H1 (cell line): ENCODE data around the gene SPEN. TPM values are rescaled to one million over a fixed set of nuclear protein-coding genes. Genes with fewer than 3 reads are reported as not detected.
"Not testable (repeated sequence)": the region's sequence is repeated elsewhere in the genome, so short reads cannot be mapped to it uniquely, and the experiment has no call there.

Experiments used
- CTCF ChIA-PET: fragments of 300-600 bp; sonication (Branson Sonifier 250); formaldehyde crosslinking; loops from one replicate; lab custom pipeline; 2021; ENCODE audit not compliant: partially characterized antibody; lab: Charles Lee
- POLR2A ChIA-PET: fragments of 300-600 bp; sonication (Branson Sonifier 250); formaldehyde crosslinking; loops from one replicate; lab custom pipeline; 2021; ENCODE audit warnings: inconsistent platforms; ENCODE audit not compliant: partially characterized antibody; lab: Charles Lee
- DNase-seq, 2 experiments: peaks; one replicate each; pipeline versions ENCODE4 v3.0.0 to v3.0.0-alpha.2; 2010 to 2022; ENCODE audit warnings: low spot score in 2 of 2, low read depth in 1 of 2, mixed read lengths in 1 of 2
- FAIRE-seq: peaks from 2 replicates; lab custom pipeline; 2011; peaks lifted over from hg19 to GRCh38; lab: Jason Lieb, UNC
- H2AFZ ChIP-seq: 2 replicates; pipeline ENCODE4 v1.8.1; 2012; ENCODE audit warnings: low read length, inconsistent platforms
- H2AK5ac ChIP-seq: 2 replicates; pipeline ENCODE4 v1.6.1; 2013; ENCODE audit warnings: low read depth, low read length
- H2BK120ac ChIP-seq: replicated peaks from 2 replicates; pipeline ENCODE3; 2013; ENCODE audit warnings: low read depth, low read length, inconsistent platforms
- H2BK12ac ChIP-seq: 2 replicates; pipeline ENCODE4 v1.6.1; 2013; ENCODE audit warnings: low read depth, low read length
- H2BK15ac ChIP-seq: 2 replicates; pipeline ENCODE4 v1.6.1; 2013; ENCODE audit warnings: low read length
- H2BK20ac ChIP-seq: 2 replicates; pipeline ENCODE4 v1.6.1; 2013; ENCODE audit warnings: low read length
- H2BK5ac ChIP-seq: 2 replicates; pipeline ENCODE4 v1.6.1; 2013; ENCODE audit warnings: low read depth, low read length
- H3K14ac ChIP-seq: 2 replicates; pipeline ENCODE4 v1.6.1; 2013; ENCODE audit warnings: inconsistent platforms; ENCODE audit not compliant: insufficient read length
- H3K18ac ChIP-seq: 2 replicates; pipeline ENCODE4 v1.6.1; 2013; ENCODE audit warnings: low read length; ENCODE audit errors: extremely low read depth
- H3K23ac ChIP-seq: 2 replicates; pipeline ENCODE4 v1.6.1; 2013; ENCODE audit warnings: inconsistent platforms; ENCODE audit not compliant: insufficient read length
- H3K23me2 ChIP-seq: 2 replicates; pipeline ENCODE4 v1.6.1; 2013; ENCODE audit warnings: low read depth, low read length
- H3K27ac ChIP-seq: 2 replicates; pipeline ENCODE4 v1.6.1; 2011; ENCODE audit warnings: low read depth, low read length, inconsistent platforms
- H3K27me3 ChIP-seq, 4 experiments: replicated peaks in 1 of 4; 1 replicate in 1 of 4; 2 replicates in 3 of 4; pipeline versions ENCODE4 v1.6.1 to v1.8.1; 2011 to 2013; ENCODE audit warnings: low read length in 3 of 4, mild to moderate bottlenecking in 3 of 4, inconsistent platforms in 2 of 4, mixed read lengths in 2 of 4, moderate library complexity in 1 of 4; ENCODE audit not compliant: control insufficient read depth in 3 of 4, insufficient read depth in 3 of 4; ENCODE audit errors: extremely low read depth in 1 of 4
- H3K36me3 ChIP-seq, 4 experiments: 2 replicates each; pipeline versions ENCODE4 v1.6.1 to v1.8.1; 2011 to 2013; ENCODE audit warnings: mild to moderate bottlenecking in 4 of 4, low read length in 3 of 4, moderate library complexity in 2 of 4, control low read depth in 1 of 4, inconsistent platforms in 1 of 4; ENCODE audit not compliant: insufficient read depth in 4 of 4, control insufficient read depth in 2 of 4
- H3K4ac ChIP-seq: replicated peaks from 2 replicates; pipeline ENCODE3; 2013; ENCODE audit warnings: low read length, low read depth, mixed read lengths, inconsistent platforms; ENCODE audit not compliant: insufficient read length
- H3K4me1 ChIP-seq, 4 experiments: replicated peaks in 1 of 4; 1 replicate in 1 of 4; 2 replicates in 3 of 4; pipeline versions ENCODE4 v1.6.1 to v1.8.1; 2011 to 2013; ENCODE audit warnings: low read length in 3 of 4, inconsistent platforms in 2 of 4, mixed read lengths in 1 of 4; ENCODE audit not compliant: insufficient read depth in 4 of 4, control insufficient read depth in 3 of 4
- H3K4me2 ChIP-seq, 2 experiments: 2 replicates each; pipeline versions ENCODE4 v1.6.1 to v1.8.1; 2011 to 2013; ENCODE audit warnings: low read depth in 2 of 2, low read length in 2 of 2, control low read depth in 1 of 2, inconsistent platforms in 1 of 2, mild to moderate bottlenecking in 1 of 2; ENCODE audit not compliant: insufficient read depth in 1 of 2
- H3K4me3 ChIP-seq, 4 experiments: fragments of 200-600, 300-600 bp in 1 of 4; sonication (generic), shearing (Covaris generic), sonication (Bioruptor Twin) in 1 of 4; 2 replicates each; pipeline versions ENCODE4 v1.5.1 to v1.8.1; 2011 to 2016; ENCODE audit warnings: low read length in 4 of 4, low read depth in 3 of 4, control low read depth in 2 of 4, inconsistent platforms in 2 of 4, mild to moderate bottlenecking in 2 of 4, mixed read lengths in 1 of 4, moderate library complexity in 1 of 4; ENCODE audit not compliant: insufficient read depth in 2 of 4; ENCODE audit errors: extremely low read depth in 1 of 4
- H3K56ac ChIP-seq: replicated peaks from 2 replicates; pipeline ENCODE3; 2013; ENCODE audit warnings: low read depth, mild to moderate bottlenecking, mixed read lengths, low read length, inconsistent platforms; ENCODE audit not compliant: insufficient read length
- H3K79me1 ChIP-seq: 2 replicates; pipeline ENCODE4 v1.6.1; 2013; ENCODE audit warnings: low read depth, low read length, control low read depth
- H3K79me2 ChIP-seq, 2 experiments: 2 replicates each; pipeline versions ENCODE4 v1.6.1 to v1.8.1; 2012 to 2013; ENCODE audit warnings: low read length in 2 of 2, mild to moderate bottlenecking in 2 of 2, inconsistent platforms in 1 of 2; ENCODE audit not compliant: insufficient read depth in 2 of 2, control insufficient read depth in 1 of 2
- H3K9ac ChIP-seq, 4 experiments: replicated peaks in 1 of 4; 1 replicate in 1 of 4; 2 replicates in 3 of 4; pipeline versions ENCODE4 v1.6.1 to v1.8.1; 2011 to 2013; ENCODE audit warnings: low read depth in 3 of 4, low read length in 3 of 4, control low read depth in 2 of 4, mild to moderate bottlenecking in 2 of 4, moderate library complexity in 2 of 4, inconsistent platforms in 1 of 4; ENCODE audit errors: extremely low read depth in 1 of 4
- H3K9me3 ChIP-seq, 2 experiments: 2 replicates each; pipeline versions ENCODE4 v1.6.1 to v1.8.1; 2012 to 2013; ENCODE audit warnings: mild to moderate bottlenecking in 2 of 2, moderate library complexity in 2 of 2, control low read depth in 1 of 2, inconsistent platforms in 1 of 2, low read depth in 1 of 2, low read length in 1 of 2, mixed read lengths in 1 of 2; ENCODE audit not compliant: insufficient read depth in 2 of 2
- H4K20me1 ChIP-seq, 2 experiments: replicated peaks in 1 of 2; 2 replicates each; pipeline versions ENCODE3 to v1.8.1; 2011 to 2013; ENCODE audit warnings: inconsistent platforms in 2 of 2, low read length in 2 of 2, mild to moderate bottlenecking in 1 of 2; ENCODE audit not compliant: insufficient read depth in 2 of 2, control insufficient read depth in 1 of 2
- H4K5ac ChIP-seq: 2 replicates; pipeline ENCODE4 v1.6.1; 2013; ENCODE audit warnings: low read length, low read depth, mixed read lengths, inconsistent platforms; ENCODE audit not compliant: insufficient read length
- H4K8ac ChIP-seq: 2 replicates; pipeline ENCODE4 v1.8.0; 2013; ENCODE audit warnings: mild to moderate bottlenecking, moderate library complexity, low read length, inconsistent platforms; ENCODE audit not compliant: insufficient read depth; ENCODE audit errors: extremely low read depth
- H4K91ac ChIP-seq: replicated peaks from 2 replicates; pipeline ENCODE3; 2013; ENCODE audit warnings: low read length, mixed read lengths, inconsistent platforms; ENCODE audit not compliant: insufficient read length
- ATF3 ChIP-seq: IDR thresholded peaks from 2 replicates; pipeline ENCODE4 v1.6.1; 2011; ENCODE audit warnings: low read depth, mild to moderate bottlenecking, low read length; ENCODE audit not compliant: insufficient read depth
- EP300 ChIP-seq, 2 experiments: IDR thresholded peaks; 1 replicate in 1 of 2; 2 replicates in 1 of 2; pipeline ENCODE4 v1.6.1; 2011 to 2012; ENCODE audit warnings: low read depth in 2 of 2, low read length in 2 of 2, mild to moderate bottlenecking in 2 of 2, borderline replicate concordance in 1 of 2, inconsistent platforms in 1 of 2, moderate library complexity in 1 of 2
- JUND ChIP-seq: IDR thresholded peaks from 2 replicates; pipeline ENCODE4 v1.6.1; 2011; ENCODE audit warnings: mild to moderate bottlenecking, improper control_type of control experiment, low read length
- TBP ChIP-seq: IDR thresholded peaks from 2 replicates; pipeline ENCODE4 v1.6.1; 2011; ENCODE audit warnings: low read depth, low read length, improper control_type of control experiment
- WGBS, 2 experiments: shearing (Covaris generic) in 1 of 2; methylation state at CpG; one replicate each; pipeline versions ENCODE4 v1.1.6 to v1.1.7; 2013 to 2015; ENCODE audit warnings: low lambda C conversion rate in 2 of 2, mixed read lengths in 2 of 2, inconsistent platforms in 1 of 2, low coverage in 1 of 2, missing lambda C conversion rate in 1 of 2; ENCODE audit not compliant: insufficient replicate concordance in 2 of 2, insufficient coverage in 1 of 2, insufficient read length in 1 of 2; ENCODE audit errors: extremely low coverage in 1 of 2, missing lambda C conversion rate in 1 of 2; 5-methylcytosine and 5-hydroxymethylcytosine counted together
- polyA plus RNA-seq, 7 experiments: library from polyadenylated mRNA; depleted of rRNA in 3 of 7; stranded (reverse) in 5 of 7; unstranded in 2 of 7; fragments of >200 nt in 5 of 7; fragments of 200-250 nt in 2 of 7; gene quantifications; 1 replicate in 5 of 7; 2 replicates in 1 of 7; 4 replicates in 1 of 7; pipeline versions ENCODE4 v1.2.1 to v1.2.3, GENCODE V29; 2011 to 2013; ENCODE audit warnings: missing spikeins in 2 of 7, mixed read lengths in 2 of 7
- total RNA-seq: library from RNA; stranded (reverse); fragmentation: NEBNext Ultra II Directional; extraction: Animal tissue kit (Norgen Biotek cat#: 25700); gene quantifications from 2 replicates; pipeline ENCODE4 v1.2.1, GENCODE V29; 2021

SPEN gene
- total and polyA plus RNA-seq, 2 of the 8 experiments (the other 6 are each of a cell fraction or from before 2014, with no cell fraction given) = 12.5 to 52.1 TPM

GRCh38 chr1:15807121-15807520 is 40.4 kb upstream of the SPEN start (continued):
- TF ChIP-seq ATF3 = no peak
- no peak for TF ChIP-seq EP300 (IDR thresholded peaks at IDR 0.05; ENCODE audit: borderline replicate concordance in 1 of 2, low read depth in 2 of 2, low read length in 2 of 2)
- TF ChIP-seq JUND = no peak
- no peak for TF ChIP-seq TBP

- not testable (repeated sequence) for H4K91ac ChIP-seq, H3K27me3 ChIP-seq, H3K9me3 ChIP-seq, H3K18ac ChIP-seq, H2BK120ac ChIP-seq, H3K4me3 ChIP-seq, H3K4me2 ChIP-seq, H3K4ac ChIP-seq, H4K8ac ChIP-seq, H3K56ac ChIP-seq, H3K14ac ChIP-seq, H3K23me2 ChIP-seq, H3K79me2 ChIP-seq, H4K20me1 ChIP-seq, H3K79me1 ChIP-seq, DNase-seq, H2AFZ ChIP-seq, H3K27ac ChIP-seq, H3K36me3 ChIP-seq, H2BK20ac ChIP-seq, H3K9ac ChIP-seq, H3K23ac ChIP-seq, FAIRE-seq, H4K5ac ChIP-seq, H3K4me1 ChIP-seq
- Histone ChIP-seq H2AK5ac (0 out of 2 replicates have a peak within 1 kb of the TSS, but pooled peaks have one; percentile 48), H2BK12ac (peak within 1 kb of the TSS; percentile 35), H2BK15ac (peak within 1 kb of the TSS; percentile 29; the same call in 1 of the 2 replicates), H2BK5ac (peak within 1 kb of the TSS; percentile 22; the same call in 1 of the 2 replicates)
- POLR2A ChIA-PET = interaction anchor here (1.3 kb wide), 1 partner anchor 21 kb away, joined by 3 read pairs; no protein-coding TSS in a partner anchor
- CTCF ChIA-PET = interaction anchor here (0.7 to 1.8 kb wide), 9 partner anchors 8 to 143 kb away, joined by 3 to 6 read pairs (median 3); no protein-coding TSS in a partner anchor
- WGBS, 2 experiments = 86% methylated on average over 11 of the region's 11 CpGs; no CpG with 5 or more reads in 1 of the 2 experiments
Observed at GRCh38 chr1:15807549-15807948, 40.0 kb upstream of the SPEN start, which contains the start of gene UQCRHL. UQCRHL (minus strand) TSS chr1:15807649; CDS start chr1:15807649, 0 bp downstream.
